Tibial artery (tissue), 4 donors: ENCODE measurements around the gene TEN1.

Source experiments
- DNase-seq, 2 donors: peaks; one replicate each; pipeline ENCODE4 v3.0.0-alpha.2; 2019
- H3K27ac ChIP-seq, 2 donors: fragments of 200-600 bp; sonication (generic) in 1 of 2; 1 replicate in 1 of 2; 2 replicates in 1 of 2; pipeline ENCODE4 v1.5.1; 2018 to 2019; ENCODE audit warnings: mild to moderate bottlenecking in 1 of 2
- H3K27me3 ChIP-seq, 2 donors: fragments of 200-600 bp; sonication (generic) in 1 of 2; one replicate each; pipeline versions ENCODE4 v1.5.1 to v1.6.0; 2016 to 2019
- H3K36me3 ChIP-seq, 3 donors: fragments of 200-600 bp; sonication (generic) in 2 of 3; one replicate each; pipeline ENCODE4 v1.5.1; 2016 to 2019; ENCODE audit warnings: mild to moderate bottlenecking in 2 of 3
- H3K4me1 ChIP-seq, 4 donors: fragments of 200-600 bp; sonication (generic) in 2 of 4; 1 replicate in 3 of 4; 2 replicates in 1 of 4; pipeline ENCODE4 v1.5.1; 2016 to 2019
- H3K4me3 ChIP-seq, 2 donors: fragments of 200-600 bp; sonication (generic) in 1 of 2; 1 replicate in 1 of 2; 2 replicates in 1 of 2; pipeline ENCODE4 v1.5.1; 2018 to 2019; ENCODE audit warnings: mild to moderate bottlenecking in 2 of 2
- H3K9me3 ChIP-seq, 3 donors: fragments of 200-600 bp; sonication (generic) in 1 of 3; one replicate each; pipeline ENCODE4 v1.5.1; 2016 to 2019
- intact Hi-C: fragments of 100-400 bp; cut with DNase I; formaldehyde crosslinking; loops from one replicate; pipeline ENCODE4 v1.15.0; 2023; ENCODE audit warnings: low total_unique reads
- TF ChIP-seq, protein P1 (sequence below), 2 experiments: fragments of 200-600 bp in 1 of 2; fragments of 450-650 bp in 1 of 2; IDR thresholded peaks; one replicate each; pipeline ENCODE4 v1.5.1; 2017 to 2019; ENCODE audit warnings: antibody characterized with exemption in 2 of 2, mild to moderate bottlenecking in 1 of 2, moderate library complexity in 1 of 2

The TEN1 gene

DNA sequence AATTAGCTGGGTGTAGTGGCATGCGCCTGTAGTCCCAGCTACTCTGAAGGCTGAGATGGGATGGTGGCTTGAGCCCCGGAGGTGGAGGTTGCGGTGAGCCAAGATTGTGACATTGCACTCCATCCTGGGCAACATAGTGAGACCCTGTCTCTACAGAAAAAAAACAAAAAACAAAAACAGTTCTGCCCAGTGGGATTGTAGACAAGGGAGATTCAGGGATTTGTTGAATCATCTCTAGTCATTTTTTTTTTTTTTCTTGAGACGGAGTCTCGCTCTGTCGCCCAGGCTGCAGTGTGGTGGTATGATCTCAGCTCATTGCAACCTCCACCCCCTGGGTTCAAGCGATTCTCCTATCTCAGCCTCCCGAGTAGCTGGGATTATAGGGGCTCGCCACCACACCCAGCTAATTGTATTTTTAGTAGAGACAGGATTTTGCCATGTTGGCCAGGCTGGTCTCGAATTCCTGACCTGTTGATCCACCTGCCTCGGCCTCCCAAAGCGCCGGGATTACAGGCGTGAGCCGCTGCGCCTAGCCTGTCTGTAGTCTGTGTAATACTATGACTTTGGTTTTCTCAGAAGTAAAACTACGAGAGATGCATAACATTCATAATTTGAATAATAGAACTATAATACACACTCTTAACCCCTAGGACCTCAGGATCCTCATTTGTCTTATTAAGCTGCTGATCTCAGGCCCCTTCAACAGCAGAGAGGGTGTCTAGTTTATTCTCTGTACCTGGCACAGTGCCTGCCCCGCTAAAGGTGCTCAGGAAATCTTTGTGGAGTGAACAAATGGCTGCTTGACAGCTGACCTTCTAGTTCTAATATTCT is 1.4 kb downstream of the TEN1 start:
- Histone ChIP-seq H3K36me3 (no peaks in the 10 kb centered on the region), H3K4me3 (peak overlapping the region; percentile 71 to 73), H3K27ac (peak overlapping the region; percentile 93 to 99), H3K9me3 (no peaks in the 10 kb centered on the region), H3K4me1 (peaks cover 0 to 37% (median 26%) of the 10 kb centered on the region in 4 donors), H3K27me3 (no peaks in the 10 kb centered on the region)
- TF ChIP-seq, protein P1, sequence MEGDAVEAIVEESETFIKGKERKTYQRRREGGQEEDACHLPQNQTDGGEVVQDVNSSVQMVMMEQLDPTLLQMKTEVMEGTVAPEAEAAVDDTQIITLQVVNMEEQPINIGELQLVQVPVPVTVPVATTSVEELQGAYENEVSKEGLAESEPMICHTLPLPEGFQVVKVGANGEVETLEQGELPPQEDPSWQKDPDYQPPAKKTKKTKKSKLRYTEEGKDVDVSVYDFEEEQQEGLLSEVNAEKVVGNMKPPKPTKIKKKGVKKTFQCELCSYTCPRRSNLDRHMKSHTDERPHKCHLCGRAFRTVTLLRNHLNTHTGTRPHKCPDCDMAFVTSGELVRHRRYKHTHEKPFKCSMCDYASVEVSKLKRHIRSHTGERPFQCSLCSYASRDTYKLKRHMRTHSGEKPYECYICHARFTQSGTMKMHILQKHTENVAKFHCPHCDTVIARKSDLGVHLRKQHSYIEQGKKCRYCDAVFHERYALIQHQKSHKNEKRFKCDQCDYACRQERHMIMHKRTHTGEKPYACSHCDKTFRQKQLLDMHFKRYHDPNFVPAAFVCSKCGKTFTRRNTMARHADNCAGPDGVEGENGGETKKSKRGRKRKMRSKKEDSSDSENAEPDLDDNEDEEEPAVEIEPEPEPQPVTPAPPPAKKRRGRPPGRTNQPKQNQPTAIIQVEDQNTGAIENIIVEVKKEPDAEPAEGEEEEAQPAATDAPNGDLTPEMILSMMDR (IDR thresholded peaks at IDR 0.05): no peak
- DNase-seq: peak in 1 of 2 donors; percentile 49
- intact Hi-C loops: no loop called here

DNA sequence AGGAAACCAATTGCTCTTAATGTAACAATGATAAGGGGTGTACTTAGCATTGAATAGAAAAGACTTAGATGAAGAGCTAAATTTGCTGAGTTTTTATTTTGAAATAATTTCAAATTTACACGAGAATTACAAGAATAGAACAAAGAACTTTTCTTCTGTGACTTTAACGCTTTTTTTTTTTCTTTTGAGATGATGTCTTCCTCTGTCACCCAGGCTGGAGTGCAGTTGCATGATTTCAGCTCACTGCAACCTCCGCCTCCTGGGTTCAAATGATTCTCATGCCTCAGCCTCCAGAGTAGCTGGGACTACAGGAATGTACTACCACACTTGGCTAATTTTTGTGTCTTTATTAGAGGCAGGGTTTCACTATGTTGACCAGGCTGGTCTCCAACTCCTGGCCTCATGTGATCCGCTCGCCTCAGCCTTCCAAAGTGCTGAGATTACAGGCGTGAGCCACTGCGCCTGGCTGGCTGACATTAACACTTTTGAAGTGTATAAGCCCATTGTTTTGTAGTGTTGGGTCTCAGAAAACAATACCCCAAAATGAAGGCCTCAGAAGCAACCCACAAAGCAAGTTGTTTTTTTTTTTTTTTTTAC is 2.1 kb downstream of the TEN1 start:
- TF ChIP-seq, protein P1 (IDR thresholded peaks at IDR 0.05): no peak

DNA sequence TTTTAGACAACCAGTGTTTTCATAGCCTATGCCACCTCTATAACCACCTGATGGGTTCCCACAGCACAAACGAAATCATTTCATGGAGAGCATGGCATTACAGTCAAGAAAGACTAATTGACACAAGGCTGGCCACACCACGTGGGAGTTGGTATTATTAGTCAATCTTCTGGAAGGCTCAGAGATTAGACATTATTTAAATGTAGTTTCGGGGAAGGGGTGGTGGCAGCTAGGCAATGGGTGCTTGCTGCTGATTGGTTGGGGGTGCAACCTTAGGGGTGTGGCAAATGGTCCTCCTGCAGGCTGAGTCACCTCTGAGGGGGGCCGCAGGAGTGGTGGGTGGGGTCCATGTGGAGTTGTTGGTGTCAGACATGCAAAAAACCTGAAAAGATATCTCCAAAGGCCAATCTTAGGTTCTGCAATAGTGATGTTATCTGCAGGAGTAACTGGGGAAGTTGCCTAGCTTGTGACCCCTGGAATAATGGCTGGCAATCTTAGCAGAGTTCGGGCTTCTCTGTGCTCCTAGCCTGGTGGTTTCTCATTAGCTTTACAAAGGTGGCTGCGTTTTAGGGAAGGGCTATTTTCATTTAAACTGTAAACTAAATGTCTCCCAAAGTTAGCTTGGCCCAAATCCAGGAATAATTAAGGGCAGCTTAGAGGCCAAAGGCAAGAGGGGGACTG is 4.6 kb downstream of the TEN1 start:
- Histone ChIP-seq H3K27ac (no peak overlapping the region), H3K4me3 (no peak overlapping the region), H3K36me3 (peaks cover 0 to 5% (median 0%) of the 10 kb centered on the region in 3 donors), H3K4me1 (peaks cover 0 to 11% (median 7%) of the 10 kb centered on the region in 4 donors), H3K27me3 (no peaks in the 10 kb centered on the region), H3K9me3 (no peaks in the 10 kb centered on the region)
- TF ChIP-seq, protein P1 (IDR thresholded peaks at IDR 0.05): no peak
- intact Hi-C loops: no loop called here
- DNase-seq: peak; percentile 37 to 57

More for the DNA sequence above, 2.1 kb downstream of the TEN1 start:
- Histone ChIP-seq H3K4me3 (no peak overlapping the region), H3K27me3 (no peaks in the 10 kb centered on the region), H3K9me3 (no peaks in the 10 kb centered on the region), H3K36me3 (no peaks in the 10 kb centered on the region), H3K27ac (no peak overlapping the region), H3K4me1 (peaks cover 0 to 34% (median 25%) of the 10 kb centered on the region in 4 donors)
- peak; percentile 46 to 60 for DNase-seq
- intact Hi-C loops: no loop called here

DNA sequence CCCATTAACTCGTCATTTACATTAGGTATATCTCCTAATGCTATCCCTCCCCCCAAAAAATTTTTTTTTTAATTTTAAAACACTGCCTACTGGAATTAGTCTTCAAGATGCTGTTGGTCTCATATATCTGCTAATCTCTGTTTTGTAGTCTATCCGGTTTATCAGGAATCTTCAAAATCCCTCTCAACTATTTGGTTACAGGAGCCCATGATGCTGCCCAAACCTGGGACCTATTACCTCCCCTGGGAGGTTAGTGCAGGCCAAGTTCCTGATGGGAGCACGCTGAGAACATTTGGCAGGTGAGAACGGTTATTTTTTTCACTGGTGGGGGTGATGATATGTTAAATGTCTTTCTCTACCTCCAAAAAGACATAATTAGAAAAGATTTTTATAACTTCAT is 6.9 kb downstream of the TEN1 start:
- Histone ChIP-seq H3K9me3 (no peaks in the 10 kb centered on the region), H3K27ac (no peak overlapping the region), H3K27me3 (no peaks in the 10 kb centered on the region), H3K4me3 (no peak overlapping the region), H3K4me1 (no peaks in the 10 kb centered on the region), H3K36me3 (peaks cover 0 to 10% (median 5%) of the 10 kb centered on the region in 3 donors)
- intact Hi-C loops: no loop called here
- DNase-seq: peak in 1 of 2 donors; percentile 1
- TF ChIP-seq, protein P1 (IDR thresholded peaks at IDR 0.05): no peak

DNA sequence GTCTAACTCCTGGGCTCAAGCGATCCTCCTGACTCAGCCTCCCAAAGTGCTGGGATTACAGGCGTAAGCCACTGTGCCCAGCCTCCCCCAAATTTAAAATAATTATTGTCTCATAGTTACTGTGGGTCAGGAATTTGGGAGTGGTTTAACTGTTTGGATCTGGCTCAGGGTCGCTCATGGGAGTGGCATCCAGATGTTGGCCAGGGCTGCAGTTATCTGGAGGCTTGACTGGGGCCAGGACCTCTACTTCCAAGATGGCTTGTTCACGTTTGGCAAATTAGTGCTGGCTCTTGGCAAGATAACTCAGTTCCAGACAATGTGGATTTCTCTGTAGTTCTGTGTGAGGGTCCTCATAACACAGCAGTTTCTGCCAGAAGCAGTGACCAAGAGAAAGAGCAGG is 8.0 kb downstream of the TEN1 start:
- DNase-seq: peak in 1 of 2 donors; percentile 49
- H3K27me3 ChIP-seq: no peaks in the 10 kb centered on the region
- peaks cover 0 to 20% (median 12%) of the 10 kb centered on the region in 3 donors for H3K36me3 ChIP-seq
- no peak overlapping the region for H3K27ac ChIP-seq
- no peaks in the 10 kb centered on the region for H3K9me3 ChIP-seq
- no peaks in the 10 kb centered on the region for H3K4me1 ChIP-seq
- intact Hi-C loops: no loop called here
- TF ChIP-seq, protein P1 (IDR thresholded peaks at IDR 0.05): no peak
- H3K4me3 ChIP-seq: no peak overlapping the region
